UCSD-AML1 (cell line): ENCODE results near the gene TRPC4.
"Not testable (repeated sequence)": the region's sequence is repeated elsewhere in the genome, so short reads cannot be mapped to it uniquely, and the experiment has no call there.

Experiments
- DNase-seq: peaks from one replicate; lab custom pipeline; 2025; ENCODE audit not compliant: unreplicated experiment; lab: John Stamatoyannopoulos, UW

The TRPC4 gene

DNA sequence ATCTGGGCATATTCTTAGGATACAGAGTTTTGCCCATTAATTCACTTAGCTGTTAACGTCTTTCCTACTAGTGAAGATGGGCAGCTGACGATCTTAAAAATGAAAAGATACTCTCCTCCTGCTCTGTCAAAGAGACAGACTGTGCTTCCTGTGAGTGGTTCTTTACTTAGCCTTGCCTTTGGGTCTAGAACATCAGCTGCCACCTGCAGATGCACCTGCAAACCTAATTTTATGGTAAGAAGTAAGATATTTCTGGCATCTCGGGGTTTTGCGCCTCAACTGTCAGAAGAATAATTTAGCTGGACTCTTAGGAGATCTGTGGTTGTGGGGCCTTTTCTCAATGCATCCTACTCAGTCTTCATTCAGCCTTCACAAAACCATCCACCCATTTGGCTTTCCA, 36.2 kb downstream of the TRPC4 start:
- no peak for DNase-seq

DNA sequence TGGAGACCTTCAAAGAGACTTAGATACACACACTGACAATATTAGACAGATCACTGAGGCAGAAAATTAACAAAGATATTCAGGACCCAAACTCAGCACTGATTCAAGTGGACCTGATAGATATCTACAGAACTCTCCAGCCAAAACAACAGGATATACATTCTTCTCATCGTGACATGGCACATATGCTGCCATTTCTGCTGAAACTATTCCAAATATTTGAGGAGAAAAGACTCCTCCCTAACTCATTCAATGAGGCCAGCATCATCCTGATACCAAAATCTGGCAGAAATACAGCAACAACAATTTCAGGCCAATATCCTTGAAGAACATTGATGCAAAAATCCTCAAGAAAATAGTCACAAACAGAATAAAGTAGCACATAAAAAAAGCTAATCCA, 53.3 kb downstream of the TRPC4 start:
- no peak for DNase-seq

GRCh38 chr13:37811441-37811840, 58.1 kb downstream of the TRPC4 start:
- no peak for DNase-seq

DNA sequence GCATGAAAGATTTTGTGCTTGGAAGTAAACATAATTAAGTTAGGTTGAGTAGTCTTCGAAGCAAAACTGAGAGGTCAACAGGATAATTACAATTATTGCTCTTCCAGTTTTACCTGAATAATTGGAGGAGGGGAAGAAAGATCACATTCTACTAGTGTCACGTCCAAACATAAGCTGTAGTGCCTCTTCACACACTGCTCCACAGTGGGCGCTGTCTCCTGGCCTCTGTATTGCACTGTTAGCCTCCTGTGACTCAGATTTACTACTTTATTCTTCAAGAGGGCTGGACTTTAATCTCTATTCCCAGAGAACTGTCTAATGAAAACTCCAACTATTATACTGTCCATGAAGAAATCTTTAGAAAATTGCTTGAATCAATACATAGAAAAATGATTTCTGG, 62.9 kb downstream of the TRPC4 start:
- DNase-seq, result no peak

GRCh38 chr13:37797631-37798030, 71.9 kb downstream of the TRPC4 start:
- no peak for DNase-seq

GRCh38 chr13:37796795-37797194, 72.8 kb downstream of the TRPC4 start:
- DNase-seq, result not testable (repeated sequence)

DNA sequence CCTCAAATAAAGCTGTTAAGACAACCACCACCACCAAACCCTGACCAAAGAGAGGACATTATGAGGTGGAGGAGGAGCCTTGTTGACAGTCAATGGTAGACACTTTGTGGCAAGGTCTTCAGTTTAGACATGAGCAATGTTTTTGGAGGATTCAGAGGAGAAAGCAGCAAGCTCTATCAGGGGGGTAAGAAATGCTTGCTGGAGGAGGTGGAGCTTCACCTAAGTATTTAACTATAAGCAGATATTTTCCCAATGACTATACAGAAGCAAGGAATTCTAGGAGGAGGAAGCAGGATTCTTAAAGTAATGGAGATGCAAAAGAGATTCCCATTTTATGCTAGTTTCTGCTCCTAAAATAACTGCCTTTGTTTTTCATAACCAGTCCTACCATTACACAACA, 74.2 kb downstream of the TRPC4 start:
- DNase-seq, result no peak

DNA sequence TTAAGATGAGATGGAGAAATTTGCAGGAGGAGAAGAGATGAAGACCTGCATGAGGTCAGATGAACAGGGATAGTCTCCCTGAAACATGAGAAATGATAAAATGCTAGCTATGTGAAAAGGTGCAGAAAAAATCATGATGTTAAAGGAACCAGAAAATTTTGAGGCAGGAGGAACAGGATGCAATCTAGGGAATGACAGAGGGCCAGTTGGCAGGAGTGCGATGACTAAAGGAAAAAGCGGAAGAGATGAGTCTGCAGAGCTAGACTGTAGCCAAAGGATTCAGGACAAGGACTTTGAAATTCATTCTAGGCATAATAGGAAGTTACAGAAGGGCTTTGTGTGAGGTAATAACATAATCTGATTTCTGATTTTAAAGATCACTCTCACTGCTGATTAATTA, 77.9 kb downstream of the TRPC4 start:
- DNase-seq, result no peak

DNA sequence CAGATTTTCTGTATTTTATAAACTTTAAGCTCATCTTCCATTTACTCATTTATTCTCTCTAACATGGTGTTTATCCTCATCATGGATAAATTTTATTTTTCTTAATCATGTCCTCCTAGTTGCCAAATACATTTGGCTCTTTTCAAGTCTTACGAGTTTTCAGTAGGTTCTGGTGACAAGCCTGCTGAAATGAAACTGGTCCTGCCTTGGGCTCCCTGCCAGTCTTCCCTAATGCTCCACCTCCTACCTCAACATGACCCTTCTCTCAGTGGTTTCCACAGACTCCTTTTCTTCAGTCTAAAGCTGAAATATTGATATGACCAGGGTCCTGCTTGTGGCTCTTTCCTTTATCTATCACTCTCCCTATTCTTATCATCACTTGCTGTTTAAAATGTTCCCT, 81.2 kb downstream of the TRPC4 start:
- no peak for DNase-seq

DNA sequence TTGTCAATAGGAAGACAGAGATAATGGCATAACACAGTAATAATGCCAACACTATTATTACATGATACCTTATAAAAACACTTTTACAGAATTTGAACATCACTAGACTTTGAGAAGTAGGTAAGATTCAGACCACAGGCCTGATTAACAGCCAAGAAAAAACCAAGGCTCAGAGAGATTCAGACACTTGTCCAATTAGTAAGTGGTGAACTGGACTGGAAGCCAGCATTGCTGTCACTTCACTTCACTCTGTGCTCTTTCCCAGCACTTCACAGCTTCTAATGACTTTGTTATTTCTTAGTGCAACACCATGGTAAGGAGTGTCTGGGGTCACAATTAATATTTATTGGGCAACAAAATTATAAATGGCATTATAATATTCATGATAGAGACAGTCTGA, 91.9 kb downstream of the TRPC4 start:
- DNase-seq, result no peak

GRCh38 chr13:37775871-37776270, 93.7 kb downstream of the TRPC4 start:
- no peak for DNase-seq

- no peak for DNase-seq
Observed at GRCh38 chr13:37772644-37773043, 96.9 kb downstream of the TRPC4 start.

DNA sequence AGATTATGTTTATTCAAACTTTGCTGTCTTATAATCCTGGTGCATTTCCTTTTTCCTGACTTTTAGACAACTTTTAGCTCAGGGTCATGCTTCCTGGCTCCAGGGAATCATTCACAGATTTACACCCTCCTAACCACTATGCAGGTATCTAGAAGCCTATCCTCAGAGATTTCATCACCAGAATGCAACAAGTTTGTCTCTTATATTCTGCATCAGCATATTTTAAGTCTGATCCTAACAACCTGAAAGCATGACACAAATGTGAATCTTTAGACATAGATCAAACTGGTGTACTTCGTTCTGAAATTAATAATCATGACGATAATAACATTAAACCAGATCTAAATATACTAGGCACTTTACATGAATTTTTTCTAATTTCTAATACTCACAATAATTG, 100.0 kb downstream of the TRPC4 start:
- no peak for DNase-seq

DNA sequence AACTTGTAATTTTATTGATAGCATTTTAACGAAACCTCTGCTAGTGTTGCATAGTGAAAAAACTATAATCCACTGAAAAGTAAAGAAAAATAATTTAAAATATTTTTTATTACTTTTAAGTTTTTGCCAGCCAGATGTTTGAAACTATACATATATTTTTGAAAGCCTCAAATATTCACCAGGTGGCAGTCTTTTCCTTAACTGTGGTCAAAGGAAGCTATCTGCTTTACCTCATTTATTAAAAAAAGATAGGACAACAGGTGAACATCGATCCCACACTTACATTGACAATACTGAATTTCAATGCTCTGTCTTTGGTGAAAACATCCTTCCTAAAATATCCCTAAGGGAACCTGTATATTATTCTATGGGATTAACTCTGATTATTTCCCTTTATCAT, 100.5 kb downstream of the TRPC4 start:
- DNase-seq, result no peak

- no peak for DNase-seq
Observed at GRCh38 chr13:37766502-37766901, 103.1 kb downstream of the TRPC4 start.

- DNase-seq, result no peak
Observed at GRCh38 chr13:37755349-37755748, 114.2 kb downstream of the TRPC4 start.

- DNase-seq, result no peak
Observed at GRCh38 chr13:37753776-37754175, 115.8 kb downstream of the TRPC4 start.

GRCh38 chr13:37752146-37752545, 117.4 kb downstream of the TRPC4 start:
- no peak for DNase-seq

DNA sequence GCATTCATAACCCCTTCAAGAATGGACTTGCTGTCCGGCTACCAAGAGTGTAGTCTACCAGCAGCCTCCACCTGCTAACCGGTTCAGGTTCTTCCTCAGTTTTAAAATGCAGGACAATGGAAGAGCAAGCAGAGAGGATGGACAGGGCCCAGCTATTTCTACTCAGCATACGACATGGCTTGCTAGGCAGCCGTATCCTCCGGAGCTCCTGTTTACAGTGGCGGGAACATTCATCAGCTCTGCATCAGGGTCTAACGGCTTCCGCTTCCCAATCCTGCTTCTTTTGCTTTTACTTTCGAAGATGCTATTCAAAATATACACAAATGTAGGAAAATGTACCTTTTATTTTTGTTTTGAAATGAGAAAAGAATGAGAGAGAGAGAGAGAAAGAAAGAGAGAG, 118.5 kb downstream of the TRPC4 start:
- no peak for DNase-seq

DNA sequence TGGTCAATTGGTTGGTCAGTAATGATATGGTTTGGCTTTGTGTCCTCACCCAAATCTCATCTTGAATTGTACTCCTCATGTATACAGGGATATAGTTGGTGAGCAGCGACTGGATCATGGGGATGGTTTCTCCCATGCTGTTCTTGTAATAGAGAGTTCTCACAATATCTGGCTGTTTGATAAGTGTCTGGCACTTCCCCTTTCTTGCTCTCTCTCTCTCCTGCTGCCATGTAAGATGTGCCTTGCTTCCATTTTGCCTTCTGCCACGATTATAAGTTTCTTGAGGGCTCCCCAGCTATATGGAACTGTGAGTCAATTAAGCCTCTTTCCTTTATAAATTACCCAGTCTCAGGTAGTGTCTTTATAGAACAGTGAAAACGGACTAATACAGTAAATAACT, 120.7 kb downstream of the TRPC4 start:
- no peak for DNase-seq

DNA sequence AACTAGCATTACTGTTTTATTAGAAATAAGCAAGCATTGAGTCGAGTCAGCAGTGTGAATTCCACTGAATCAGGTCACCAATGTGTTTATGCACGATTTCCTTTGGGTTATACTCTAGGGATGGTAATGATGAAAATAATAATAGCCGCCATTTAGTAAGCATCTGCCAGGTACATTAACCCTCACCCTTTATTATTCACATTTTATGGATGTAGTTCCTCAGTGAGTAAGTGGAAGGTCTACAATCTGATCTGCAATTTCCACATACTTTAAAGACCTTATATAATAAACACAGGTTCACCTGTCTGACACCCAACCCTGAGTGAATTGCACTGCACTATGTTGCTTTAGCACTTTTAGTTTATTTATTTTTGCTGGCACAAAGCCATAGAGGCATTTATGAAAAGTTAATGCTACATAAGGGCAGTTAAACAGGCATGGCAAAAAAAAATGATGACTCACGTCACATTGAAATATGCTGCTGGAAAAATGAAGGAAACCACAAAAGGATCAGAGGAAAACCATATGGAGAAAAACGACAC, 122.4 kb downstream of the TRPC4 start:
- no peak for DNase-seq

DNA sequence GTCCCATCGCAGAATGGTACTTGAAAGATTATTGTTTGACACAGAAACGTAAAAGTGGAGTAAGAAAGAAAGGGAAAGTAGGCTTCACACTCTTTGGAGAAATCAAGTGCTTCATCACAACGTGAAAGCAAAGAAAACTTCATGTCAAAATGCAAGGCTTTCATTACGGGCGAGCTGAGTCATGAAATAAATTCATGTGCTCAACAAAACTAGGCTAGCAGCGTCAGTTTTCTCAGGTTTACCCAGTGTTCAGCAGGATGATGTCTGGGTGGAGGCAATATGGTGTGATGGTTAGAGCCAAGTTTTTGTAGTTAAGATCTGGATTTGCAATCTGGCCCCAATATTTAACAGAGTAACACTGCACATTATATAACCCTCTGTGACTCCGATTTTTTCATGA, 128.0 kb downstream of the TRPC4 start:
- no peak for DNase-seq

DNA sequence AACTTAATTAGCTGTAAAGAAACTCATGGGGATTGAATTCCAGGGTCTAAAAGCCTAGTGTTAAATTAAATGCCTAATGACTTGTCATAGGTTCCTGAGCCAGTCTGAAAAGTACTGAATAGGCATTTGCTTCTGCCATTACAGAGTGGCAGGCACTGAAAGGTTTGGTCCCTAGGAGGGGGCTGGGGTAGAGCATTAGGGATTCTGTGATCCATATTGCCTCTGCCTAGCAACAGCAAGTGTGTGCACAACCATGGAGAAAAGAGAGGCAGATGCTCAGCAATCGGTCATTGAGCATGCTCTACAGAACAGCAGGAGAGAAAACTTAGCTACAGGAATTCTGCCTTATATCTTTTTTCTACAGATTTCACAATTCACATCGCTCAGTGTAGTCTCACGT, 133.5 kb downstream of the TRPC4 start:
- no peak for DNase-seq

DNA sequence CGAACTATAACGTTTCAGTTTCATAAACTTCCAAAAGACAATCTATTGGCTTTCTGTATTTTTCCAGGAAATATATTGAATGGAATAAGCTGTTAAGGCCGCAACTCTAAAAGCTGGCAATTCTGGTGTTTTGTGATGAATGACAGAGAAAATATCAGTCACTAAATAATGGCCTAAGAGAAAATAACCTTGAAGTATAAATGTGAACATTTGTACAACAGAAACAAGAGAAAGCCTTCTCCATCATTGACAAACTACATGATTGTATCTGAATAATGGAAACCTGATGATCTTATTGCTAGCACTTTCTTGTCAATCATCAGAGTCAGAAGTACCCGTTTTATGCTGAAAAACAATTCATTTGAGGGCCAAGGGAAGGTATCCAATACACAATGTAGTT, 134.3 kb downstream of the TRPC4 start:
- no peak for DNase-seq
